Fibroblast of mammary gland (primary cell): ENCODE data around the gene ANGPTL2.

Source experiments
- DNase-seq: peaks from one replicate; pipeline ENCODE4 v3.0.0-alpha.2; 2010; ENCODE audit warnings: low read depth
- H3K4me3 ChIP-seq: 2 replicates; pipeline ENCODE4 v1.5.1; 2011; ENCODE audit warnings: low read depth, mild to moderate bottlenecking, low read length, moderate library complexity; ENCODE audit not compliant: control insufficient read depth
- CTCF ChIP-seq: conservative IDR thresholded peaks from 2 replicates; pipeline ENCODE4 v1.5.1; 2011; ENCODE audit warnings: low read depth, low read length, inconsistent platforms; ENCODE audit not compliant: control insufficient read depth, insufficient read depth

The ANGPTL2 gene

GRCh38 chr9:127140181-127140580 lies 17.7 kb upstream of the ANGPTL2 start:
- DNase-seq, result no peak
- no peak for TF ChIP-seq CTCF
- no peak overlapping the region for H3K4me3 ChIP-seq

GRCh38 chr9:127139775-127140174 lies 17.3 kb upstream of the ANGPTL2 start:
- no peak overlapping the region for H3K4me3 ChIP-seq
- DNase-seq, result no peak
- TF ChIP-seq CTCF, result no peak

DNA sequence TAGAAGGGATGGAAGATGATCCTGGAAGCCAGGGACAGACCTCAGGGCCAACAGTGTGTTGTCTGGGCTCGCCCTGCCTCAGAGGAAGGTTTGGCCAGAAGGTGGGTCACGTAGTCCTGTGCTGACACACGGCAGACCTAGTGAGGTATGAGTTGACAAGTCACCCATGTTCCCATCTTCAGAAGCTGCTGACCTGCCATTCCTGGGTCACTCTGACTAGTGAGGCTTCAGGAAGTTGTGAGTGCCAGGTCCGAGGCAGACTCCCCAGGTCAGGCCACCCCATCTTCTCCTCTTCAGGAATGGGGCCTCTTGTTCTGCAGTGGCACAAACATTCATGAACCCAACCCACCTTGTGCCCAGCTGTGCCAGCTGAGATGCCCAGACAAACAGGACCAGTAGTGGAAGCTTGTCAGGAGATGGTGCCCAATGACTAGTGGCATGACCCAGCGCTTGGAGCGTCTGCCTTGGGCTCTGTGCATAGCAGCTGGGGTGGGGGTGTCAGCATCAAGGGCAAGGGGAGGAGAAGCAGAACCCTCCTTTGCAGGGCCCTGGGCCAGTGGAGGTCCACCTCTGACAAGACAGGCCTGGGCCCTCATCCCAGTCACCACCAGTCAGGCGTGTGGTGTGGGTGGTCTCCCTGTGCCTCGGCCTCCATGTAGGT lies 16.8 kb upstream of the ANGPTL2 start:
- H3K4me3 ChIP-seq, result no peak overlapping the region
- no peak for DNase-seq
- TF ChIP-seq CTCF, result no peak

- TF ChIP-seq CTCF, result no peak
- DNase-seq, result no peak
- no peak overlapping the region for H3K4me3 ChIP-seq
Observed at GRCh38 chr9:127138444-127138843, 16.0 kb upstream of the ANGPTL2 start.

- DNase-seq, result no peak
- no peak overlapping the region for H3K4me3 ChIP-seq
- TF ChIP-seq CTCF, result no peak
Observed at GRCh38 chr9:127137640-127138360, 15.4 kb upstream of the ANGPTL2 start.

DNA sequence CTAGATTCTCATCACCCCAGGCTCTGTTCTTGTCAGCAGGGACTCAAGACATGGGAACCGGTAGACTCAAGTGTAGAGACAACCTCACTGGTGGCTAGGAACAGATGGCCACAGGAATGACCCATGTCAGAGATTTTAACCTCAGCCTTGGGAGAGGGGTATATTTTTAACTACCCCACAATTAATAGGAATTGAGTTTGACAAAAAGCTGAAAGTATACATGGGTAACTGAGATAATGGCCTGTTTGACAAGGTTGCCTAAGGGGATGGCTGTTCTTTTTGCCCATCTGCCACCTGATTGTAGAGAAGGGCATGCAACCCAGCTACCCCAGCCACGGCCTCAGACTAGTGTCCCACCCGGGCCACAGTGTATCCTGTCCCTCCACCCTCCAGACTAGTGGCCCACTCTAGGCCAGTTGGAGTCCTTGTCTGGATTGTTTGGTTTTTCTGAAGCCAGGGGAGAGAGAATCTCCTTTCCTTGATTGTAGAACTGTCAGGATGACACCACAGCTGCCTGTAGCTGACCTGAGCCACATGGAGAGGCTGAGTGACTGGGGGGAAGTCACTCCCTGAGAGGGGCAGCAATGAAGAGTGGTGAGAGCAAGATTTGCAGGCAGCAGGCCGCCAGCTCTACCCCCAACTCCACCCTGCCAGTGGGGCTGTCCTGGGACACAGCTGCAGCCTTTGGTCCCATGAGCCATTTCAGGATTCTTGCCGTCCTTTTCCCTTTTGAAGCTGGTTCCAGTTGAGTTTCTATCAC lies 14.6 kb upstream of the ANGPTL2 start:
- H3K4me3 ChIP-seq, result no peak overlapping the region

More for the DNA sequence above, 14.6 kb upstream of the ANGPTL2 start:
- no peak for TF ChIP-seq CTCF
- no peak for DNase-seq
